H1 (cell line): ENCODE data around the gene ALAS1. TPM values are rescaled to one million over a fixed set of nuclear protein-coding genes. Genes with fewer than 3 reads are reported as not detected.
A peak's percentile ranks its signal among the peaks of the same experiment; 100 is the strongest.

ENCODE experiments used
- CTCF ChIA-PET: fragments of 300-600 bp; sonication (Branson Sonifier 250); formaldehyde crosslinking; loops from one replicate; lab custom pipeline; 2021; ENCODE audit not compliant: partially characterized antibody; lab: Charles Lee
- POLR2A ChIA-PET: fragments of 300-600 bp; sonication (Branson Sonifier 250); formaldehyde crosslinking; loops from one replicate; lab custom pipeline; 2021; ENCODE audit warnings: inconsistent platforms; ENCODE audit not compliant: partially characterized antibody; lab: Charles Lee
- DNase-seq, 2 experiments: peaks; one replicate each; pipeline versions ENCODE4 v3.0.0 to v3.0.0-alpha.2; 2010 to 2022; ENCODE audit warnings: low spot score in 2 of 2, low read depth in 1 of 2, mixed read lengths in 1 of 2
- FAIRE-seq: peaks from 2 replicates; lab custom pipeline; 2011; peaks lifted over from hg19 to GRCh38; lab: Jason Lieb, UNC
- H2AFZ ChIP-seq: 2 replicates; pipeline ENCODE4 v1.8.1; 2012; ENCODE audit warnings: low read length, inconsistent platforms
- H2AK5ac ChIP-seq: 2 replicates; pipeline ENCODE4 v1.6.1; 2013; ENCODE audit warnings: low read depth, low read length
- H2BK120ac ChIP-seq: replicated peaks from 2 replicates; pipeline ENCODE3; 2013; ENCODE audit warnings: low read depth, low read length, inconsistent platforms
- H2BK12ac ChIP-seq: 2 replicates; pipeline ENCODE4 v1.6.1; 2013; ENCODE audit warnings: low read depth, low read length
- H2BK15ac ChIP-seq: 2 replicates; pipeline ENCODE4 v1.6.1; 2013; ENCODE audit warnings: low read length
- H2BK20ac ChIP-seq: 2 replicates; pipeline ENCODE4 v1.6.1; 2013; ENCODE audit warnings: low read length
- H2BK5ac ChIP-seq: 2 replicates; pipeline ENCODE4 v1.6.1; 2013; ENCODE audit warnings: low read depth, low read length
- H3K14ac ChIP-seq: 2 replicates; pipeline ENCODE4 v1.6.1; 2013; ENCODE audit warnings: inconsistent platforms; ENCODE audit not compliant: insufficient read length
- H3K18ac ChIP-seq: 2 replicates; pipeline ENCODE4 v1.6.1; 2013; ENCODE audit warnings: low read length; ENCODE audit errors: extremely low read depth
- H3K23ac ChIP-seq: 2 replicates; pipeline ENCODE4 v1.6.1; 2013; ENCODE audit warnings: inconsistent platforms; ENCODE audit not compliant: insufficient read length
- H3K23me2 ChIP-seq: 2 replicates; pipeline ENCODE4 v1.6.1; 2013; ENCODE audit warnings: low read depth, low read length
- H3K27ac ChIP-seq: 2 replicates; pipeline ENCODE4 v1.6.1; 2011; ENCODE audit warnings: low read depth, low read length, inconsistent platforms
- H3K27me3 ChIP-seq, 4 experiments: replicated peaks in 1 of 4; 1 replicate in 1 of 4; 2 replicates in 3 of 4; pipeline versions ENCODE4 v1.6.1 to v1.8.1; 2011 to 2013; ENCODE audit warnings: low read length in 3 of 4, mild to moderate bottlenecking in 3 of 4, inconsistent platforms in 2 of 4, mixed read lengths in 2 of 4, moderate library complexity in 1 of 4; ENCODE audit not compliant: control insufficient read depth in 3 of 4, insufficient read depth in 3 of 4; ENCODE audit errors: extremely low read depth in 1 of 4
- H3K36me3 ChIP-seq, 4 experiments: 2 replicates each; pipeline versions ENCODE4 v1.6.1 to v1.8.1; 2011 to 2013; ENCODE audit warnings: mild to moderate bottlenecking in 4 of 4, low read length in 3 of 4, moderate library complexity in 2 of 4, control low read depth in 1 of 4, inconsistent platforms in 1 of 4; ENCODE audit not compliant: insufficient read depth in 4 of 4, control insufficient read depth in 2 of 4
- H3K4ac ChIP-seq: replicated peaks from 2 replicates; pipeline ENCODE3; 2013; ENCODE audit warnings: low read length, low read depth, mixed read lengths, inconsistent platforms; ENCODE audit not compliant: insufficient read length
- H3K4me1 ChIP-seq, 4 experiments: replicated peaks in 1 of 4; 1 replicate in 1 of 4; 2 replicates in 3 of 4; pipeline versions ENCODE4 v1.6.1 to v1.8.1; 2011 to 2013; ENCODE audit warnings: low read length in 3 of 4, inconsistent platforms in 2 of 4, mixed read lengths in 1 of 4; ENCODE audit not compliant: insufficient read depth in 4 of 4, control insufficient read depth in 3 of 4
- H3K4me2 ChIP-seq, 2 experiments: 2 replicates each; pipeline versions ENCODE4 v1.6.1 to v1.8.1; 2011 to 2013; ENCODE audit warnings: low read depth in 2 of 2, low read length in 2 of 2, control low read depth in 1 of 2, inconsistent platforms in 1 of 2, mild to moderate bottlenecking in 1 of 2; ENCODE audit not compliant: insufficient read depth in 1 of 2
- H3K4me3 ChIP-seq, 4 experiments: fragments of 200-600, 300-600 bp in 1 of 4; sonication (generic), shearing (Covaris generic), sonication (Bioruptor Twin) in 1 of 4; 2 replicates each; pipeline versions ENCODE4 v1.5.1 to v1.8.1; 2011 to 2016; ENCODE audit warnings: low read length in 4 of 4, low read depth in 3 of 4, control low read depth in 2 of 4, inconsistent platforms in 2 of 4, mild to moderate bottlenecking in 2 of 4, mixed read lengths in 1 of 4, moderate library complexity in 1 of 4; ENCODE audit not compliant: insufficient read depth in 2 of 4; ENCODE audit errors: extremely low read depth in 1 of 4
- H3K56ac ChIP-seq: replicated peaks from 2 replicates; pipeline ENCODE3; 2013; ENCODE audit warnings: low read depth, mild to moderate bottlenecking, mixed read lengths, low read length, inconsistent platforms; ENCODE audit not compliant: insufficient read length
- H3K79me1 ChIP-seq: 2 replicates; pipeline ENCODE4 v1.6.1; 2013; ENCODE audit warnings: low read depth, low read length, control low read depth
- H3K79me2 ChIP-seq, 2 experiments: 2 replicates each; pipeline versions ENCODE4 v1.6.1 to v1.8.1; 2012 to 2013; ENCODE audit warnings: low read length in 2 of 2, mild to moderate bottlenecking in 2 of 2, inconsistent platforms in 1 of 2; ENCODE audit not compliant: insufficient read depth in 2 of 2, control insufficient read depth in 1 of 2
- H3K9ac ChIP-seq, 4 experiments: replicated peaks in 1 of 4; 1 replicate in 1 of 4; 2 replicates in 3 of 4; pipeline versions ENCODE4 v1.6.1 to v1.8.1; 2011 to 2013; ENCODE audit warnings: low read depth in 3 of 4, low read length in 3 of 4, control low read depth in 2 of 4, mild to moderate bottlenecking in 2 of 4, moderate library complexity in 2 of 4, inconsistent platforms in 1 of 4; ENCODE audit errors: extremely low read depth in 1 of 4
- H3K9me3 ChIP-seq, 2 experiments: 2 replicates each; pipeline versions ENCODE4 v1.6.1 to v1.8.1; 2012 to 2013; ENCODE audit warnings: mild to moderate bottlenecking in 2 of 2, moderate library complexity in 2 of 2, control low read depth in 1 of 2, inconsistent platforms in 1 of 2, low read depth in 1 of 2, low read length in 1 of 2, mixed read lengths in 1 of 2; ENCODE audit not compliant: insufficient read depth in 2 of 2
- H4K20me1 ChIP-seq, 2 experiments: replicated peaks in 1 of 2; 2 replicates each; pipeline versions ENCODE3 to v1.8.1; 2011 to 2013; ENCODE audit warnings: inconsistent platforms in 2 of 2, low read length in 2 of 2, mild to moderate bottlenecking in 1 of 2; ENCODE audit not compliant: insufficient read depth in 2 of 2, control insufficient read depth in 1 of 2
- H4K5ac ChIP-seq: 2 replicates; pipeline ENCODE4 v1.6.1; 2013; ENCODE audit warnings: low read length, low read depth, mixed read lengths, inconsistent platforms; ENCODE audit not compliant: insufficient read length
- H4K8ac ChIP-seq: 2 replicates; pipeline ENCODE4 v1.8.0; 2013; ENCODE audit warnings: mild to moderate bottlenecking, moderate library complexity, low read length, inconsistent platforms; ENCODE audit not compliant: insufficient read depth; ENCODE audit errors: extremely low read depth
- H4K91ac ChIP-seq: replicated peaks from 2 replicates; pipeline ENCODE3; 2013; ENCODE audit warnings: low read length, mixed read lengths, inconsistent platforms; ENCODE audit not compliant: insufficient read length
- CBX5 ChIP-seq: fragments of 300-800, 300-1000 bp; sonication (generic); IDR thresholded peaks from 2 replicates; pipeline ENCODE4 v1.7.1; 2016; ENCODE audit warnings: antibody characterized with exemption, low read length, low read depth
- WGBS, 2 experiments: shearing (Covaris generic) in 1 of 2; methylation state at CpG; one replicate each; pipeline versions ENCODE4 v1.1.6 to v1.1.7; 2013 to 2015; ENCODE audit warnings: low lambda C conversion rate in 2 of 2, mixed read lengths in 2 of 2, inconsistent platforms in 1 of 2, low coverage in 1 of 2, missing lambda C conversion rate in 1 of 2; ENCODE audit not compliant: insufficient replicate concordance in 2 of 2, insufficient coverage in 1 of 2, insufficient read length in 1 of 2; ENCODE audit errors: extremely low coverage in 1 of 2, missing lambda C conversion rate in 1 of 2; 5-methylcytosine and 5-hydroxymethylcytosine counted together
- long read RNA-seq, 2 experiments: library from RNA in 1 of 2; library from capped mRNA in 1 of 2; stranded (forward); transcript quantifications; one replicate each; pipeline ENCODE4 v2.0.0, GENCODE V29; 2021; ENCODE audit warnings: inconsistent platforms in 1 of 2
- polyA minus RNA-seq, 3 experiments: library from RNA; depleted of rRNA, polyadenylated mRNA; stranded (reverse); fragments of >200 nt; gene quantifications; 1 replicate in 2 of 3; 2 replicates in 1 of 3; pipeline ENCODE4 v1.2.3, GENCODE V29; 2011
- polyA plus RNA-seq, 7 experiments: library from polyadenylated mRNA; depleted of rRNA in 3 of 7; stranded (reverse) in 5 of 7; unstranded in 2 of 7; fragments of >200 nt in 5 of 7; fragments of 200-250 nt in 2 of 7; gene quantifications; 1 replicate in 5 of 7; 2 replicates in 1 of 7; 4 replicates in 1 of 7; pipeline versions ENCODE4 v1.2.1 to v1.2.3, GENCODE V29; 2011 to 2013; ENCODE audit warnings: missing spikeins in 2 of 7, mixed read lengths in 2 of 7
- total RNA-seq: library from RNA; stranded (reverse); fragmentation: NEBNext Ultra II Directional; extraction: Animal tissue kit (Norgen Biotek cat#: 25700); gene quantifications from 2 replicates; pipeline ENCODE4 v1.2.1, GENCODE V29; 2021

ALAS1 gene
- total RNA-seq (45.2 and 45.9 TPM in 2 replicates), polyA plus RNA-seq (2011; rRNA removed) (84.4 and 87.7 TPM in 2 replicates), polyA minus RNA-seq (2011; rRNA and poly(A)+ RNA removed) (57.3 and 64.7 TPM in 2 replicates)
- 64.0 TPM for polyA plus RNA-seq (2011; cell fraction: cytosol; rRNA removed)
- 66.4 TPM for polyA plus RNA-seq (2011; cell fraction: nucleus; rRNA removed)
- 57.7 to 63.5 TPM (median 60.7 TPM) in 4 replicates for polyA plus RNA-seq (2012, experiment 1 of 2)
- polyA plus RNA-seq (2012, experiment 2 of 2): 49.0 TPM
- polyA plus RNA-seq (2013, experiment 1 of 2): 34.1 TPM
- polyA plus RNA-seq (2013, experiment 2 of 2): 31.3 TPM
- 30.9 TPM for polyA minus RNA-seq (2011; cell fraction: cytosol; rRNA and poly(A)+ RNA removed)
- 24.2 TPM for polyA minus RNA-seq (2011; cell fraction: nucleus; rRNA and poly(A)+ RNA removed)
- long read RNA-seq, experiment 1, transcript ALAS1-204 (11 exons, 2,125 nt): major isoform, 5 of 27 reads
- long read RNA-seq, experiment 1, partial matches to known transcripts: 17 of 27 reads
- long read RNA-seq, experiment 1, other reads (novel, unspliced or antisense): 3 of 27 reads
- long read RNA-seq, experiment 2, transcript ALAS1-204 (11 exons, 2,125 nt): major isoform, 11 of 26 reads
- long read RNA-seq, experiment 2, partial matches to known transcripts: 8 of 26 reads
- long read RNA-seq, experiment 2, other reads (novel, unspliced or antisense): 2 of 26 reads

DNA sequence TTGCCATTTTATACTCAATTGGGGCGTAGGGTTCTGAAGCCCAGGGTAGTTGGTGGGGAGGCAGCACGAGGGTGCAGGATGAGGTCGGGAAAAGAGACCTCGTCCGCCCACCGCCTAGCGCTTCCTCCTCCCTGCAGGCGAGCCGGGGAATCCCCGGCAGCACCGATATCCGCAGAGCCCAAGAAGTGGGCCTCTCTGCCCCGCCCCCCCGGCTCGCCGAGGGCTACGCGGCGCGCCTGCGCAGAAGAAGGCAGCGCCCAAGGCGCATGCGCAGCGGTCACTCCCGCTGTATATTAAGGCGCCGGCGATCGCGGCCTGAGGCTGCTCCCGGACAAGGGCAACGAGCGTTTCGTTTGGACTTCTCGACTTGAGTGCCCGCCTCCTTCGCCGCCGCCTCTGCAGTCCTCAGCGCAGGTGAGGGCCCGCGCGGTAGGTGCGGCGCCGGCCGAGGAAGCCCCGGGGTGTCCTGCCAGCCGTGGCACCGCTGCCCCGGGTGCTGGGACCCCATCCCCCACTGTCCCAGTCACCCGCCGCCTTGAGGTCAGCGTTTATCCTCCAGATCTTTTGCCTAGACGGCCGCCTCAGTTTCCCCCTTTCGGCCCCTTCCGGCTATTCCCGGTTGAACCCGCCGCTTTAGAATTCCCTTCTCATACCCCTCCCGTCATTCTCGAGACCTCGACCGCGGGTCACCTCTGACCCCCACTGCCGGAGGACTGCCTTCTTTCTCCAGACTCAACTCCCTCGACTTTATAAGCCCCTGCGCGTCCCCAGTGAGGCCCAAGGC lies at the start of gene ALAS1:
ALAS1 (plus strand) TSS at position 319 of the 784 bp plus-strand sequence. CDS start 1,082 bp downstream, outside the sequence.
- H3K27me3 ChIP-seq: peaks cover 0 to 3% (median under 1%) of the 10 kb centered on the region in 4 experiments; a peak in 4 of 7 replicates
- H2BK120ac ChIP-seq: peak within 1 kb of the TSS; percentile 48
- 0 out of 2 replicates have a peak within 1 kb of the TSS, but pooled peaks have one; percentile 36 for H2BK15ac ChIP-seq
- H3K4me3 ChIP-seq: peak within 1 kb of the TSS; percentile 80 to 94 (median 85)
- H3K79me2 ChIP-seq: peaks cover 0 to 8% of the 10 kb centered on the region in 2 experiments; a peak in 2 of 4 replicates
- peaks cover 6 to 29% (median 12%) of the 10 kb centered on the region in 4 experiments for H3K36me3 ChIP-seq
- peak within 1 kb of the TSS; percentile 27; the same call in 1 of the 2 replicates for H2BK12ac ChIP-seq
- peak within 1 kb of the TSS; percentile 28 for H3K4ac ChIP-seq
- peak within 1 kb of the TSS; percentile 72; the same call in 1 of the 2 replicates for H2BK20ac ChIP-seq
- FAIRE-seq (no peak), DNase-seq (peak; percentile 87 to 98)
- CTCF ChIA-PET: interaction anchor here (0.6 to 2.4 kb wide), 9 partner anchors 10 to 504 kb away, joined by 3 to 8 read pairs (median 4); no protein-coding TSS in a partner anchor
- H3K4me1 ChIP-seq: peaks cover 0 to 12% (median 7%) of the 10 kb centered on the region in 4 experiments; a peak in 6 of 7 replicates
- 3% methylated on average over 64 of the region's 71 CpGs; no CpG with 5 or more reads in 1 of the 2 experiments for WGBS, 2 experiments
- H3K56ac ChIP-seq: no peak within 1 kb of the TSS
- peak within 1 kb of the TSS; percentile 60 for H3K18ac ChIP-seq
- H3K14ac ChIP-seq: no peak within 1 kb of the TSS
- peak within 1 kb of the TSS; percentile 69 for H4K5ac ChIP-seq
- peaks cover 4% of the 10 kb centered on the region; the same call in 1 of the 2 replicates for H3K23me2 ChIP-seq
- H2BK5ac ChIP-seq: peak within 1 kb of the TSS; percentile 76
- POLR2A ChIA-PET: interaction anchor here (0.6 to 2.1 kb wide), 3 partner anchors 43 to 81 kb away, joined by 3 to 14 read pairs (median 5); partner anchors contain the start of genes POC1A and WDR82
- no peaks in the 10 kb centered on the region for H3K9me3 ChIP-seq
- H4K91ac ChIP-seq: peak within 1 kb of the TSS; percentile 93
- peak within 1 kb of the TSS; percentile 41; the same call in 1 of the 2 replicates for H3K27ac ChIP-seq
- 0 out of 2 replicates have a peak within 1 kb of the TSS, but pooled peaks have one; percentile 82 for H2AK5ac ChIP-seq
- no peak within 1 kb of the TSS for H3K23ac ChIP-seq
- no peaks in the 10 kb centered on the region; the same call in none of the 2 replicates for H3K79me1 ChIP-seq
- H3K9ac ChIP-seq: peak within 1 kb of the TSS; percentile 59 to 78 (median 68)
- peak within 1 kb of the TSS; percentile 95 for H2AFZ ChIP-seq
- peak within 1 kb of the TSS; percentile 92 to 93 for H3K4me2 ChIP-seq
- H4K8ac ChIP-seq: peak within 1 kb of the TSS; percentile 81
- H4K20me1 ChIP-seq: peaks cover 0 to 3% of the 10 kb centered on the region in 2 experiments
- TF ChIP-seq CBX5: no peak
